ENCODE measurements around the gene CCN5. TPM values are rescaled to one million over a fixed set of nuclear protein-coding genes. Genes with fewer than 3 reads are reported as not detected.
A peak's percentile ranks its signal among the peaks of the same experiment; 100 is the strongest.

The CCN5 gene
- total and polyA plus RNA-seq, 8 donors = 0.29 to 20.8 (median 0.48) TPM

GRCh38 chr20:44706301-44707017 lies 8.7 kb upstream of the CCN5 start:
- Histone ChIP-seq H3K4me1 (peaks cover 7 to 13% of the 10 kb centered on the region in 2 donors), H3K36me3 (no peaks in the 10 kb centered on the region), H3K27me3 (no peaks in the 10 kb centered on the region), H3K27ac (no peak overlapping the region), H3K9me3 (no peaks in the 10 kb centered on the region), H3K4me3 (no peak overlapping the region)
- ATAC-seq = peak; percentile 12
- TF ChIP-seq, protein P1, sequence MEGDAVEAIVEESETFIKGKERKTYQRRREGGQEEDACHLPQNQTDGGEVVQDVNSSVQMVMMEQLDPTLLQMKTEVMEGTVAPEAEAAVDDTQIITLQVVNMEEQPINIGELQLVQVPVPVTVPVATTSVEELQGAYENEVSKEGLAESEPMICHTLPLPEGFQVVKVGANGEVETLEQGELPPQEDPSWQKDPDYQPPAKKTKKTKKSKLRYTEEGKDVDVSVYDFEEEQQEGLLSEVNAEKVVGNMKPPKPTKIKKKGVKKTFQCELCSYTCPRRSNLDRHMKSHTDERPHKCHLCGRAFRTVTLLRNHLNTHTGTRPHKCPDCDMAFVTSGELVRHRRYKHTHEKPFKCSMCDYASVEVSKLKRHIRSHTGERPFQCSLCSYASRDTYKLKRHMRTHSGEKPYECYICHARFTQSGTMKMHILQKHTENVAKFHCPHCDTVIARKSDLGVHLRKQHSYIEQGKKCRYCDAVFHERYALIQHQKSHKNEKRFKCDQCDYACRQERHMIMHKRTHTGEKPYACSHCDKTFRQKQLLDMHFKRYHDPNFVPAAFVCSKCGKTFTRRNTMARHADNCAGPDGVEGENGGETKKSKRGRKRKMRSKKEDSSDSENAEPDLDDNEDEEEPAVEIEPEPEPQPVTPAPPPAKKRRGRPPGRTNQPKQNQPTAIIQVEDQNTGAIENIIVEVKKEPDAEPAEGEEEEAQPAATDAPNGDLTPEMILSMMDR (IDR thresholded peaks at IDR 0.05) = no peak
- DNase-seq = peak in 1 of 4 donors; percentile 32
- intact Hi-C loops (cut with DNase I) = no loop called here

DNA sequence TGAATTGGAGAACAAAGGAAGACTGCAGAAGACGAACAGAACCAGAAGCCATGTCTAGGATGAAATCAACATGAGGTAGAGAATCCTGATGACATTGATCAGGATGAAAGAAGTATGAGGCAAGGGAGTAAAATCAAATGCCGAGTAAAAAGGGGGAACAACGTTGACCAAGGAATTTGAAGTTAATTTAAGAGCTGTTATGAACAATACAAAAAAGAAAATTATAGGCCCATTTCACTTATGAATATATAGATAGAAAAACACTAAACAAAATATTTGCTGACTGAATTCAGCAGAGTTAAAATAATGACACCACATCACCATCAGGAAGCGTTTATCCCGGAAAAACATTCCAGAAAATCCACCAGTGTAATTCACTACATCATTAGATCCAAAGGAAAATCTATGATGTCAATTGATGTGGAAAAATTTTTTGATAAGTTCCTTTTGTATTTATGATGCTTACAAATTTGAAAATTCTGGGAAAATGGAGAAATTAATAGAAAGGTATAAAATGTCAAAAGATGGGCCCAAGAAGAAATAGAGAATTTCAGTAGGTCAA lies 8.1 kb upstream of the CCN5 start:
- intact Hi-C loops (cut with DNase I) = no loop called here
- no peak for ATAC-seq
- H3K4me1 ChIP-seq = peaks cover 5 to 13% of the 10 kb centered on the region in 2 donors
- no peaks in the 10 kb centered on the region for H3K9me3 ChIP-seq
- no peaks in the 10 kb centered on the region for H3K36me3 ChIP-seq
- no peak overlapping the region for H3K4me3 ChIP-seq
- no peaks in the 10 kb centered on the region for H3K27me3 ChIP-seq
- no peak overlapping the region for H3K27ac ChIP-seq
- DNase-seq = no peak
- TF ChIP-seq, protein P1 (IDR thresholded peaks at IDR 0.05) = no peak

DNA sequence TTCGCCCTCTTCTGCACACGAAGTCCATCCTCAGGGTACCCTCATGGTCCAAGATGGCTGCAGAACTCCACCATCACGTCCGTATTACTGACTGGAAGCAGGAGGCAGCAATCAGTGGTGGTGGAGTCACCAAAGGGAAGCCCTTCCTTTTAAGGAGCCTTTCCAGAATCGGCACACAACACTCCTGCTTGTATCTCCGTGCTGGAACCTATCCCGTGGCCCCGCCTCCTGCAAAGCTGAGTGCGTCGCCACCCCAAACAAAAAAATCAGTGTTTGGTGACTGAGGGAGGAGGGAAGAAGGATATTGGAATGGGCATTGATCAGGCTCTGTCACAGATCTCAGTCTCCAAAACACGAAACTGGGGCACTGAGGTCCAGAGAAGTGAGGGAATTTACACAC lies 5.8 kb upstream of the CCN5 start:
- H3K9me3 ChIP-seq = no peaks in the 10 kb centered on the region
- H3K4me3 ChIP-seq = no peak overlapping the region
- no peak for ATAC-seq
- no peaks in the 10 kb centered on the region for H3K36me3 ChIP-seq
- H3K27ac ChIP-seq = no peak overlapping the region
- DNase-seq = no peak
- peaks cover 3 to 4% of the 10 kb centered on the region in 2 donors for H3K4me1 ChIP-seq
- H3K27me3 ChIP-seq = no peaks in the 10 kb centered on the region
- TF ChIP-seq, protein P1 (IDR thresholded peaks at IDR 0.05) = no peak
- intact Hi-C loops (cut with DNase I) = no loop called here

GRCh38 chr20:44709797-44710196 lies 5.4 kb upstream of the CCN5 start:
- ATAC-seq (no peak), DNase-seq (no peak)
- Histone ChIP-seq H3K4me1 (peaks cover 8% of the 10 kb centered on the region in 2 donors), H3K27me3 (no peaks in the 10 kb centered on the region), H3K27ac (no peak overlapping the region), H3K4me3 (no peak overlapping the region), H3K36me3 (no peaks in the 10 kb centered on the region), H3K9me3 (no peaks in the 10 kb centered on the region)
- TF ChIP-seq, protein P1 (IDR thresholded peaks at IDR 0.05) = no peak
- intact Hi-C loops (cut with DNase I) = no loop called here

DNA sequence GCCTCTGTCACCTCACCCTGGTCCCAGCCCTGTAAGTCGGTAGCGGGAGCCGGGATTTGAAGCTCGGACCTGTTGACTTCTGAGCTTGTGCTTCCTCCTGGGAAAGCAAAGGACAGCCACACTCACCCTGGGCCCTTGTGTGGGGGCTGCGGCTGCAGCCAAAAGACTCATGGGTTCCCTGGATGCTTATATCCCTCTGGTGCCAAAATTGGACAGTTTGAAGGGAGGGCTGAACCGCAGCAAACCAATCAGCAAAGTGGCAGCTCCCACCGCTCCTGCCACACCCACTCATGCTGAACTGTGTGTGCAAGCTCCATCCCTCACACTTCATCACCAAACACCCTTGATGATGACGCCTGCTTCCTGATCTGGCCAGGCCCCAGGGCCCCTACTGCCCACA lies 3.9 kb upstream of the CCN5 start:
- Histone ChIP-seq H3K9me3 (no peaks in the 10 kb centered on the region), H3K4me3 (no peak overlapping the region), H3K36me3 (no peaks in the 10 kb centered on the region), H3K27me3 (no peaks in the 10 kb centered on the region), H3K27ac (no peak overlapping the region), H3K4me1 (peaks cover 8 to 14% of the 10 kb centered on the region in 2 donors)
- peak in 1 of 4 donors; percentile 59 for DNase-seq
- ATAC-seq = no peak
- intact Hi-C loops (cut with DNase I) = no loop called here
- TF ChIP-seq, protein P1 (IDR thresholded peaks at IDR 0.05) = no peak
